HL-60/S4 (cell line): ENCODE data around the gene NPRL2.

ENCODE experiments used
- in situ Hi-C: fragments of 300-500 bp; cut with MboI; formaldehyde crosslinking; loops from 2 replicates; pipeline ENCODE4 v1.14.3; 2022; ENCODE audit warnings: low sequenced_read_pairs

The NPRL2 gene

GRCh38 chr3:50331364-50331907 lies 19.1 kb downstream of the NPRL2 start:
- in situ Hi-C loops: no loop called here

DNA sequence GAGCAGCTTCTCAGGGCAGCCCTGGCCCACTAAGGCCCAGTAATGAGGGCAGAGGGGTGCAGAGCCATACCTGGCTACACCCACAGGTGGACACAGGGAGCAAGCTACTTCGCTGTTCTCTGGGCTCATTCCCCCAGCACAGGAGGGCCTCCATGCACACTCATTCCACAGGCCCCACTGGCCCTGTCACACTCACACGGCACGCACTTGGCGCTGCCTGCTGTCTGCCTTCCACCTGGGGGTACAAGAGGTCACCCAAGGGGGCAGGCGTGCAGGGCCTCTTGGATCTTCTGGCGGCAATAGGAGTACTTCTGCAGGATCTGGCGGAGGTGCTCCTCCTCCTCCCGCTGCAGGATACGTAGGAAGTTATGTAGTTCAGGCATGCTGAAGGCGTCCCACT lies 20.2 kb downstream of the NPRL2 start:
- in situ Hi-C loops: no loop called here

- in situ Hi-C loops: no loop called here
These were observed 22.5 kb downstream of the NPRL2 start, which contains the start of gene TUSC2 for GRCh38 chr3:50327943-50328691. TUSC2 (minus strand) TSS chr3:50328223; CDS start chr3:50328099, 124 bp downstream.

GRCh38 chr3:50327129-50327528 lies 23.4 kb downstream of the NPRL2 start:
- in situ Hi-C loops: no loop called here

GRCh38 chr3:50326182-50326541 lies 24.4 kb downstream of the NPRL2 start:
- in situ Hi-C loops: no loop called here

- in situ Hi-C loops: no loop called here
These were observed 24.9 kb downstream of the NPRL2 start for GRCh38 chr3:50325497-50326181.

DNA sequence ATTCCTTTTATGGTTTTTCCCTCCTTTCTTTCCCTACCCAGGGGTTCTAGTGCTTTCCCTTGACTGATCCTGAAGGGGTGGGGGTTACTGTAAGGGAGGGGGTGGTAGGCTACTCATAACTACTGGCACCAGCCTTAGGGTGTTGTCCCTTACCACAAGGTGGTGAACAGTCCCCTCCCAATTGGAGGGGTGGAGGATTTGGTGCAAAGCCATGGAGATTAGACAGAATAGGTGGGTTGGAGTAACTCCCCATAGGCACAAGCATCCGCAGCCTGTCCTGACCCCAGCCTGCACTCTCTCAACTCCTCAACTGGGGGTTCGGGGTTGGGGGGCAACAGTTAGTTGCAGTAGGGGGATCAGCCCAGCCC lies 25.5 kb downstream of the NPRL2 start:
- in situ Hi-C loops: no loop called here

DNA sequence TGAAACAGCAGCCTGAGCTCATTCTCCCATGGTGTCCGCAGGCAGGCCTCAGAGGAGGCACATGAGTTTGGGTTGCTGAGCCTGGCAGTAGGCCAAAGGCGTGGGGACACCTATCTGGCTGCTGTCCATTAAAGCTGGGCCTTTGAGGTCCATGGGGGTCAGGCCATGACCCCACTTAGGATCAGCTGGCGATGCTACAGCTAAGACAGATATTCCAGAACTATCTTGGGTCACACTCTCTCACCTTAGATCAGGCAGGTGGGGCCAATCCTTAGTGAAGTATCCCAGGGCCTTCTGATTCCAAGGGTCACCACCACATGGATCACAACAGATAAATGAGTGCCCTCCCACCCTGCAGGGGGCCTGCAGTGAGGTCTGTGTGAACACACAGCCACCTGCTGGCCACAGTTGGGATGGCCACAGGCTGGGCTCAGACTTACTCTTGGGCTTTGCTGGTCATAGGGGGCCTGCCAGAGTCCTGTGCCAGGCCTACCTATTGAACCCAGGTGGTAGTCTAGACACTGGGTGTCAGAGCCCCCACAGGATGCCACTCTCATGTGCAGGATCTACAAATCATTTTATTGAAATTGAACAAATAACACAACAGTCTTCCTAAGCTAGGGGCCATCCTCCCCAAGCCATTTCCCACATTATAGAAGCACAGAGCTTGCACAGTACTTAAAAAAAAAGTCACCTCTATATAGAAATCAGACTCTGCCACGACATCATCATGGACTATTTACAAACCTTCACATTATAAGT lies 26.0 kb downstream of the NPRL2 start:
- in situ Hi-C loops: no loop called here

- in situ Hi-C loops: no loop called here
These were observed 26.9 kb downstream of the NPRL2 start for GRCh38 chr3:50323614-50324199.

DNA sequence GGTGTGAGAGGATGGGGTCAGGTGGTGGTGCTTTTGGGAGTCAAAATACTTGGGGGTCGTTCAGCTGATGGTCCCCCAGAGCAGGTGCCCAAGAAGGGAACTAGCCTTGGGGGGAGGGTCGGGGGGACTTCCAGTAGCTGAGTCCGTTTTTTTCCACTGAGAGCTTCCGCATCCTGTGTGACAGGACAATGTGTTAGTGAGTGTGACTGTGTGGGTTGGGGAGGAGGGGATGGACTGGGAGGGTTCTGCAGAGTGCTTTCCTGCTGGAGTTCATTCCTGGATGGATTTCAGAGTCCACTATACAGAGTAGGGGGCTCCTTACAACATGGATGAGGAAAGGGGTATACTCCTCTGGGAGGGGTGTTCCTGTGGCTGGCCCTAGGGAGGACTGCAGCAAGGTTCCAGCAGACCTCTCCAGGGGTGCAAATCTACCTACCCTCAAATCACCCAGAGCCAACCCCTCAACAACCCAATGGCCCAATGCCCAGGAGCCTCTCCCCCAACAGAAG lies 27.4 kb downstream of the NPRL2 start:
- in situ Hi-C loops: no loop called here

- in situ Hi-C loops: no loop called here
These were observed 28.0 kb downstream of the NPRL2 start, which contains the start of gene HYAL2 for GRCh38 chr3:50322386-50323091. HYAL2 (minus strand) TSS chr3:50322745; CDS start chr3:50320489, 2,256 bp downstream.

DNA sequence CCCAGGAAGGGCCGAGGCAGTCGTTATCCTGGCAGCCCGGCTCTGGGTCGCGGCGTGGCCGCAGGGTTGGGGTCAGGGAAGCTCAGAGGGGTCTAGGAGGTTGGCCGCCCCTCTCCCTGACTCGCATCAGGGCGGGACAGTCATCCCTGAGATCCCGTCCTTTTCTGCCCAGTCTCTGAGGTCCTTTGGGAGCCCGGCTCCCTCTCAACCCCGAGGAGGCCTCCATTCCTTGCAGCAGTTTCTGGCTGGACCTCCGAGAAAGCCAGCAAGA lies 28.5 kb downstream of the NPRL2 start:
- in situ Hi-C loops: no loop called here

DNA sequence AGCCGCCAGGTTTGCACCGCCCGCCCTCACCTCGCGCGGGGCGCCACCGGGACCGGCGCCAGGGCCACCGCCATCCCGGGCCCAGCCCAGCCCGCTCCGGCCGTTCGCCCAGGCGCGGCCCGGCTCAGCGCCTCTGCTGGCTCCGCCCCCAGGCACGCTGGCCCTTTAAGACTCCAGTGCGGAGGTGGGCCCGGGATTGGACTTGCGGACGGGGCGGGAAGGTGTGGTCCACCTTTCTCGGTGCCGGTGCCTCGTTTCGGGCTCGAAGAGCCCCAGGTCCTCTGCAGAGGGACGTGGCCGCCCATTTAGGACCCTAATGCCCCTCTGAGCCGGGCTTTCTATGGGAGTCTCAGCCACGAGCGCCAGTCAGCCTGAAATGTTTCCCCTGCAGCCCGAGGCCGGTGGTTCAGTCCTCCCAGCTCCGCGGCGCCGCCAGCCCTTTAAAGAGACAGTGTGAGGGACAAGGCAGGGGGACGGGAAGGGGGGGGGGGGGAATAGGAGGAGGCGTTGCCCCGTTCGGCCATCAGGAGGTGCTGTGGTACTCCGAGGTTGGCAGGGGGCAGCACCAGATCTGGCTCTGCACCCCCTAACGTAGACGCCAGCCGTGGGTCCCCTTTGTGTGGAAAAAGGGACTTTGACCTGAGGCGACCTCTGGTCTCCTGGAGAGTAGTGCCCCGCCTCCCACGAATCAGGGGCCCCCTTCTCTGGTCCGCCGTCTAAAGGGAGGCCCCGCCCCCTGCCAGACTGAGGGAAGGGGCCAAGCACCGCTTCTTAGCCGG lies 29.1 kb downstream of the NPRL2 start:
- in situ Hi-C loops: no loop called here

DNA sequence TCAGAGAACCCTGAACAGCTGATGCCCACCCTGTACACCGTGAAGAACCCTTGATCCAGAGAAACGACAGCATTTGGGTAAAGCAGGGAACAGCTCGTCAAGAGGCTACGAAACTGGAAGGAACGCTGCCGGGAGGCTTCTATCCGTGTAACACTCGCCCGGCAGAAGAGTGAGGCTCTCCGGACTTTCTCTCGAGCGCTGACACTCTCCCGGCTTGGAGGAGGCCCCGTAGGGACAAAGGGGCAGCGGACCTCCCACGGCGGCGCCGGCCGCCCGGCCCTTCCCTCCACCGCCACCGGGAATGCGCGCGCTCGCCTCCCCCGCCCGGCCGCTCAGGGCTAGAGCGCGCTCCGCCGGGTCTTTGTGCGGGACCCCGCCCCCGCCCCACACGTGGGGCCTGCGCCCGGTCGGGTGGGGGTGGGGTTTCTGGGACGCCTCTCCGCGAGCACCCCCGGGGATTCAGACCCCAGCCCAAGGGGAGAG lies 29.7 kb downstream of the NPRL2 start:
- in situ Hi-C loops: no loop called here

DNA sequence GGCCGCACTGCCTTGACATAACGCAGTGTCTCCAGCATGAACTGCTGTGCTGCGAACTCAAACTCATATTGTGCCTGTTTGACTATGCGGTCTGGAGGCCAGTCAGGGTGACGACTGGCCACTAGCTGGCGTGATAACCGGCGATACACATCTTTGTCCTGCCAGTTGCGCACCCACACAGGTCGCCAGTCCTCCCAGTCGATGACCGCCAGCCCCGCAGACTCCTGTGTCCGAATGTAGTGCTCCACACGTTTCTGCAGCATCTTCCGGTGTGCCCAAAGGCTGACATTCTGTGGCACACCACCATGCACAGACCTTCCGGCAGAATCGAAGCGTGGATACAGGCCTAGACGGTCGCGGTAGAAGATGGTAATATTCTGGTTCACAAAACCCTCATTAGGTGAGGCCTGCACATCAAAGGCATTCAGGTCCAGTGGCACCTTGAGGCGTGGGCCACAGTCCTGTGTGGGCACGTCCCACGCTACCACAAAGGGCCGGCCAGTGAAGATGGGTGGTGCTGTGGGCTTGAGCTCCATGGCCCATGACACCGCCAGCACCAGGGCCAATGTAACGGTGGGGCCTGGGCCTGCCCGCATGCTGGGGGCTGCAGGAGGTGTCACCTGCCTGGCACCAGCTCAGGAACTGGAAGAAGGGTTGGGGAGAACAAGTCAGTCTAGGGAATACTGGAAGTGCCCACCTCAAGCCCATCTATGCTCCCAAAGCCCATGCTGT lies 30.5 kb downstream of the NPRL2 start:
- in situ Hi-C loops: no loop called here

DNA sequence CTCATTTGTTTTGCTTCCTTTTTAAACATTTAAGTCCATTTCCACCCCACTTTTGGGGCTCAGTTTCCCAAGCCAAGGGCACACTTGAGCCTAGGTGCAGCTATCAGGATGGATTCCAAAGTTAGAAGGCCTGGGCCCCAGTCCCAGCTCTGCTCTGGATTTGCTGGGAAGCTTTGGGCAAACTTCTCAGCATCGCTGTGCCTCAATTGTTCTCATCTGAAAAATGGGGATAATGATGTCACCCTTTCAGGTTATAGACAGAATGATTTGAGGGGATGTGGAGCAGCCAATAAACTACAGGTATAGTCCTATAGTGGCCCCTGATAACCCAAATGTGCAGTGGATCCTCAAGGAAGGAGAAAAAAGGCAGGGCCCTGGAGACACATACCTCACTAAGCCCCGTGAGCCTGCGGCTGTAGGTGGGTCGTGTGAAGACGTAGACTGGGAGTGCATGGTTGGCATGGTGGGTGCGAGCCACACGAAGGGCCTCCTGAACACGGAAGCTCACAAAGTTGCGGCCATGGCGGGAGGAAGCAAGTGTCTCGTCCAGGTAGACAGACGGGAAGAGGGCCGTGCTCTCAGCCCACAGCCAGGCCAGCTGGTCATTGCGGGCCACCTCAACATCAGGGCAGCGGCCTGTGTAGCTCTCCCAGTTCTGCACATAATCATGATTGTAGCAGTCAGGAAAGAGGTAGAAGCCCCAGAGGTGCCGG lies 31.2 kb downstream of the NPRL2 start:
- in situ Hi-C loops: no loop called here

DNA sequence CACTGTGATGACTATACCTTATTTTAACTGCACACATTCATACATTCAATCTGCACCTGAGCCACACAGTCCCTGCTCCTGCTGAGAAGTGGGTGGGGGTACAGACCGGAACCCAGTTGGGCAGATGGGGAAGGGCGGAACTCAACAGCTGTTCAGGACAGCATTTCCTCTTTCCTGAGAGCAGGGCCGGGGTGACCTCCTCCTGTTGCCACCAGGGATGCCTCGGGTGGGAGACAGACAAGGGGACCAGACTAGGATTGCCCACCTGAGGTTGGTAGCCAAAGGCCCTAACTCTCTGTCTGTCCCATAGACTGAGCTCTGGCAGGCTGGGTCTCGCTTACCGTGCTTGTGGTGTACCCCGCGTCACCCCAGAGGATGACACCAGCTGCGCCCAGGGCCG lies 32.0 kb downstream of the NPRL2 start:
- in situ Hi-C loops: no loop called here

- in situ Hi-C loops: no loop called here
These were observed 32.4 kb downstream of the NPRL2 start for GRCh38 chr3:50318163-50318562.
